Prostate gland (tissue), 2 donors: ENCODE results near the gene SNED1. TPM values are rescaled to one million over a fixed set of nuclear protein-coding genes. Genes with fewer than 3 reads are reported as not detected.

ENCODE experiments used
- DNase-seq: peaks from one replicate; pipeline ENCODE4 v3.0.0-alpha.2; 2019; ENCODE audit warnings: low spot score
- H3K27ac ChIP-seq, 2 donors: fragments of 200-600 bp; sonication (generic); 2 replicates each; pipeline ENCODE4 v1.5.1; 2017 to 2019
- H3K27me3 ChIP-seq: fragments of 200-600 bp; sonication (generic); replicated peaks from 2 replicates; pipeline ENCODE4 v1.5.1; 2019; ENCODE audit not compliant: insufficient read depth
- H3K36me3 ChIP-seq, 2 donors: fragments of 200-600 bp; sonication (generic); 1 replicate in 1 of 2; 2 replicates in 1 of 2; pipeline versions ENCODE4 v1.5.1 to v1.8.1; 2017 to 2019
- H3K4me1 ChIP-seq: fragments of 200-600 bp; sonication (generic); replicated peaks from 2 replicates; pipeline ENCODE4 v1.5.1; 2019
- H3K4me3 ChIP-seq, 2 donors: fragments of 200-600 bp; sonication (generic); 2 replicates each; pipeline ENCODE4 v1.5.1; 2017 to 2019
- H3K9me3 ChIP-seq: fragments of 200-600 bp; sonication (generic); 2 replicates; pipeline ENCODE4 v1.5.1; 2017
- POLR2A ChIP-seq: fragments of 450-650 bp; IDR thresholded peaks from one replicate; pipeline ENCODE4 v1.6.1; 2016; ENCODE audit warnings: antibody characterized with exemption, mild to moderate bottlenecking
- POLR2AphosphoS5 ChIP-seq: sonication (generic); formaldehyde crosslinking; IDR thresholded peaks from one replicate; pipeline ENCODE4 v1.6.1; 2017; ENCODE audit warnings: antibody characterized with exemption
- WGBS: methylation state at CpG from one replicate; pipeline ENCODE4 v1.1.5; 2018; 5-methylcytosine and 5-hydroxymethylcytosine counted together
- intact Hi-C: fragments of 100-400 bp; cut with DNase I; formaldehyde crosslinking; loops from one replicate; pipeline ENCODE4 v1.14.2; 2022
- total RNA-seq, 2 donors: library from RNA; depleted of rRNA; stranded (reverse); fragments of >200 nt; gene quantifications; one replicate each; pipeline ENCODE4 v1.1.0, GENCODE V29; 2016
- TF ChIP-seq, protein P1 (sequence below), 4 experiments: fragments of 200-600 bp in 2 of 4; fragments of 450-650 bp in 2 of 4; sonication (generic) in 2 of 4; IDR thresholded peaks; 1 replicate in 3 of 4; 2 replicates in 1 of 4; pipeline ENCODE4 v1.5.1; 2016 to 2019; ENCODE audit warnings: antibody characterized with exemption in 4 of 4, mild to moderate bottlenecking in 2 of 4, moderate library complexity in 2 of 4

The SNED1 gene
- total RNA-seq, 2 donors from 2014 or later = 32.0 to 115 TPM

DNA sequence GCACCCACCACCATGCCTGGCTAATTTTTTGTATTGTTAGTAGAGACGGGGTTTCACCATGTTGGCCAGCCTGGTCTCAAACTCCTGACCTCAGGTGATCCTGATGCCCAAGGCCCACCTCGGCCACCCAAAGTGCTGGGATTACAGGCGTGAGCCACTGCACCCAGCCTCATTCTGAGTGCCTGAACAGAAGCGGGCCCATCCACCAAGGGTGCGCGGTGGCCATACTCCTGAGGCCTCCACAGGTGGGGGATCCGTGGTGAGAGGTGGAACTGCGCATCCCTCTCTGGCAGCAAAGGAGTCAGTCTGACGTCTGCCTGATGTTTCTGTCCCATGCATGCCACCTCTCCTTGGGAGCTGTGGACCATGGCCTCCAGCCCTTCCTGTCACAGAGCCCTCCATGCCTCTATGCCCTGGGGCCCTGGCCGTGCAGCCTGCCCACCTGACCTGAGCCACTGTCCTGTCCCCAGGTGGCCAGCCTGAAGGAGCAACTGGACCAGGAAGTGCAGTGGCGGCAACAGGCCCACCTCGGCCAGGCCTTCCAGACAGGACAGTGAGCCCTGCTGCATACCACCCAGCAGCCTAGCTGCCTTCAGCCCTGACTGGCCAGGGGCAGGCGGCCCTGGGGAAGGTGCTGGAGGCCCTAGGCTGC is 7.6 kb upstream of the SNED1 start:
- TF ChIP-seq POLR2AphosphoS5 (no peak), POLR2A (no peak)
- TF ChIP-seq, protein P1, sequence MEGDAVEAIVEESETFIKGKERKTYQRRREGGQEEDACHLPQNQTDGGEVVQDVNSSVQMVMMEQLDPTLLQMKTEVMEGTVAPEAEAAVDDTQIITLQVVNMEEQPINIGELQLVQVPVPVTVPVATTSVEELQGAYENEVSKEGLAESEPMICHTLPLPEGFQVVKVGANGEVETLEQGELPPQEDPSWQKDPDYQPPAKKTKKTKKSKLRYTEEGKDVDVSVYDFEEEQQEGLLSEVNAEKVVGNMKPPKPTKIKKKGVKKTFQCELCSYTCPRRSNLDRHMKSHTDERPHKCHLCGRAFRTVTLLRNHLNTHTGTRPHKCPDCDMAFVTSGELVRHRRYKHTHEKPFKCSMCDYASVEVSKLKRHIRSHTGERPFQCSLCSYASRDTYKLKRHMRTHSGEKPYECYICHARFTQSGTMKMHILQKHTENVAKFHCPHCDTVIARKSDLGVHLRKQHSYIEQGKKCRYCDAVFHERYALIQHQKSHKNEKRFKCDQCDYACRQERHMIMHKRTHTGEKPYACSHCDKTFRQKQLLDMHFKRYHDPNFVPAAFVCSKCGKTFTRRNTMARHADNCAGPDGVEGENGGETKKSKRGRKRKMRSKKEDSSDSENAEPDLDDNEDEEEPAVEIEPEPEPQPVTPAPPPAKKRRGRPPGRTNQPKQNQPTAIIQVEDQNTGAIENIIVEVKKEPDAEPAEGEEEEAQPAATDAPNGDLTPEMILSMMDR (IDR thresholded peaks at IDR 0.05) = no peak
- no peak for DNase-seq
- Histone ChIP-seq H3K27ac (peak overlapping the region; percentile 68 to 90), H3K36me3 (no peaks in the 10 kb centered on the region), H3K4me1 (peaks cover 34% of the 10 kb centered on the region), H3K4me3 (no peak overlapping the region), H3K9me3 (no peaks in the 10 kb centered on the region), H3K27me3 (no peaks in the 10 kb centered on the region)
- 88% methylated on average over 13 of the region's 13 CpGs for WGBS
- intact Hi-C loops = no loop called here

DNA sequence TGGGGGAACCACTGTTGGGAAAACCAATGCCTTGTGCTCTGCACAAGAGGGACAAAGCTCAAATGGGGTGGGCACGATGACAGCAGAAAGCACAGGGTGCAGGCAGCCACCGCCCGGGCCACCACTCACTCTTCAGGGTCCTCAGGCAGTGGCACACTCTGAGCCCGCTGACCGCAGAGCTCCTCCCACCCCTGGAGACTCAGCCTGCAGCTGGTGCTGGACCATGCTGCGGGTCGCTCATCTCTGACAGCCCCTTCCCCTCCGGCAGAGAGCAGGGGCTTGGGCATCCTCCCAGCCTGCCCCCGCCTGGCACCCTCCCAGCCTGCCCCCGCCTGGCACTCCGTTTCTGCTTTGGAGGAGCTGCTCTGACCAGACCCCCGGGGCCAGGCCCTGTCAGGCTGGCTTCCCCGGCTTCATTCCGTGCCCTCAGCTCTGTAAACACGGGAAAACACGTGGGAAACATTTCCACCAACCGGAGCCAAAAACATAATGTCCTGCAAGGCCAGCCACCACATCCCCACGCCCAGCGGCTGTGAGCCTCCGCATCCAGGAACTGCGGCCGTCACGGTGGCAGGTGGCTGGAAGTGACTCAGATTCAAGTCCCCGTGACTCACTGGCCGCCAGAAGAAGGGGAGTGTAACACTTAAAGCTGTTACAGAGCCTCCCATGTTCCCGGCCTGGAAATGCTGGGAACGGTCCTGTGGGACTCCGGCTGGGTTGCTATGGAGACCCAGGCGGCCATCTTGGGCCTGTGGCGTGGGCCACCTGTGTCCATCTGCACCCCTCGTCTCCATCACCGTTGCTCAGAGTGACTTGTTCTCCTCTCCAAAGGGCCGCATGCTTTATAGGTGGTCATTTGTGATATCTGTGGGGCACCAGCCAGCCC is 6.8 kb upstream of the SNED1 start:
- intact Hi-C loops = no loop called here
- H3K27ac ChIP-seq = peak overlapping the region; percentile 68 to 90
- no peak overlapping the region for H3K4me3 ChIP-seq
- WGBS = 23% methylated on average over 32 of the region's 33 CpGs
- no peaks in the 10 kb centered on the region for H3K27me3 ChIP-seq
- peak; percentile 24 for TF ChIP-seq POLR2A
- TF ChIP-seq POLR2AphosphoS5 = peak; percentile 97
- TF ChIP-seq, protein P1 (IDR thresholded peaks at IDR 0.05) = no peak
- no peaks in the 10 kb centered on the region for H3K36me3 ChIP-seq
- peaks cover 31% of the 10 kb centered on the region for H3K4me1 ChIP-seq
- H3K9me3 ChIP-seq = no peaks in the 10 kb centered on the region
- DNase-seq = peak; percentile 92

DNA sequence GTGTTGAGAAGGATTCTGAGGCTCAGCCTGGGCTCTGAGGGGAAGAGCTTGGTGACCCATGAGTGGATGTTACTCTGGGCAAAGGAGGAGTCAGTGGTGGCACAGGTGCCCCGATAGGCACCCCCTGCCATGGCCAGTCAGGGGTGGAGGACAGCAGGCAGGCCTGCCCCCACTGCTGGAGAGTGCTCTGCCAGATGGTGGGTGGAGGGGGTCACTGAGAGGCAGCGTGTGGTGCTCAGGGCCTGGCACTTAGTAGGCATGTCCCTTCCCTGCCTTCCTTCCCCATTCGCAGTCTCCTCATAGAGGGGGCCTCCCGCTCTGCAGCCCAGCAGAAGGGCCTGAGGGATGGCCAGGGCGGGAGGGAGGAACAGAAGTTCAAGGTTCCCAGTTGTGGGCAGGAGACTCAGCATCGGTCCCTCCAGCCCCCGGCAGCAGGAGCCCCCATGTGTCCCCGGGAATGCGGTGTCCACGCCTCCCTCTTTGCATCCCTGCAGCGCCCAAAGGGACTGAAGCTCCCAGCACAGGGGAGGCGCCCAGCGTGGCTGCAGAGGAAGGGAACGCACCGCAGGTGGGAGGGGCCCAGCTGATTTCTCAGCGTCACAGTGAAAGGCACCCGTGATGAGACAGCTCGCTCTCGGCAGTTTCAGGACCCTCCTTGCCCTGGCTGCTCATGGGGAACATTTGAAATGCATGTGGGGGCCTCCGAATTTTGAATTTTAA is 5.7 kb upstream of the SNED1 start:
- WGBS = 84% methylated on average over 20 of the region's 20 CpGs
- TF ChIP-seq POLR2AphosphoS5 (no peak), POLR2A (no peak)
- TF ChIP-seq, protein P1 (IDR thresholded peaks at IDR 0.05) = no peak
- H3K4me3 ChIP-seq = no peak overlapping the region
- intact Hi-C loops = no loop called here
- peaks cover 30% of the 10 kb centered on the region for H3K4me1 ChIP-seq
- no peak for DNase-seq
- no peaks in the 10 kb centered on the region for H3K9me3 ChIP-seq
- peak overlapping the region; percentile 68 to 90 for H3K27ac ChIP-seq
- H3K36me3 ChIP-seq = no peaks in the 10 kb centered on the region
- H3K27me3 ChIP-seq = no peaks in the 10 kb centered on the region

DNA sequence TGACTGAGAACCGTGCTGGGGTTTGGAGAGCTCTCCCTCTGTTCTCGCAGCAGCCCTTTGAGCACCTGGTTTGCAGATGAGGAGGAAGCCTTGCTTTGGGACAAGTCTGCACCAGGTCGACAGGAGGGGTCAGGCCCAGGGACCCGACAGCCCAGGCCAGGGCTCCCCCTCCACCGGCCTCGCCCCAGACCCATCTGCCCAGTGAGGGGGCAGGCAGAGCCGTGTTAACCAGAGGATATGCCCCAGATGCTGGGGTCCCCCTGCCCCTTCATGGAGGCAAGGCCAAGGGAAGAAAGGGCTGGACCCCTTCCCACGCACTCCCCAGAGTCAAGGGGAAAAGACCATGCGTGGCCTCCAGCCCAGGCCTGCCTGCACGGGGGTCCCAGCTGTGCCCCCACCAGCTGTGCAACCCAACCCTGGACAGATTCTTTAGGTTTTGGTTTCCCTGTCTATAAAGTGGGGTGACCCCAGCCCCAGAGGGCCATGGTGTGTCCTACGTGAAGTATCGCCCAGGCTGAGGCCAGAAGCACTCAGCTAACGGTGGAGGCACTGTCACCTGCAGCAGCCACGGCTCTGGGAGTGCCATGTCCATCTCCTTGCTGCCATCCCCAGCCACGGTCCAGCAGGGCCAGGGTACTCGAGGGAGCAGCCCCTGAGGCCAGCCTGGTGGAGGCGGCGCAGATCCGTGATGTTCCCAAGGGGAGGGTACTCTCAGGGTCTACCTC is 4.8 kb upstream of the SNED1 start:
- DNase-seq = no peak
- H3K9me3 ChIP-seq = no peaks in the 10 kb centered on the region
- H3K27me3 ChIP-seq = no peaks in the 10 kb centered on the region
- TF ChIP-seq POLR2AphosphoS5 (no peak), POLR2A (no peak)
- TF ChIP-seq, protein P1 (IDR thresholded peaks at IDR 0.05) = no peak
- peaks cover 31% of the 10 kb centered on the region for H3K4me1 ChIP-seq
- WGBS = 92% methylated on average over 19 of the region's 19 CpGs
- intact Hi-C loops = no loop called here
- H3K36me3 ChIP-seq = no peaks in the 10 kb centered on the region
- H3K27ac ChIP-seq = no peak overlapping the region
- no peak overlapping the region for H3K4me3 ChIP-seq
